ENCODE measurements around the gene MRPS25.

DNA sequence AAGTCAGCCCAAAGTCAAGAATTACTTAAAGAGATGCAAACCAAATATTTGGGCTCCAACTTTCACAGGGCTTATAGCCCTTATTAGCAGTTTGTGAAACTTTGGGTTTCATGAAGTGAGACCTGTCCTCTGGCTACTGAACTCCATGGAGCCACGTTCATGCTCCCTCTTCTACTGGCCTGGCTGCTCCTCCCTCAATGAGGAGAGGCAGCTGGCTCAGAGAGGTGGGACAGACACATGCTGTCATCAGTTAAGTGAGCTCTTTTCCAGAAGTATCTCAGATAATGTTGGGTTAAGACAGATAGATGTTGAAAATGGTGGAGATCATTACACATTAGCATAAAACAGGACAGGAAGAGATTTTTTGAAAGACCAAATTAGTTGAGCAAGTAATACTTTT, 19.4 kb downstream of the MRPS25 start:
- TF ChIP-seq CTCF (IDR thresholded peaks at IDR 0.05) (no peak), POLR2A (IDR thresholded peaks at IDR 0.05) (no peak), EP300 (IDR thresholded peaks at IDR 0.05) (no peak), POLR2AphosphoS5 (IDR thresholded peaks at IDR 0.05) (no peak)
